GM23338 (cell line): ENCODE measurements around the gene MRPL23. TPM values are rescaled to one million over a fixed set of nuclear protein-coding genes. Genes with fewer than 3 reads are reported as not detected.

Experiments used
- ATAC-seq: fragments of 200-7000 bp; cut with Tn5 transposase; 3 replicates; pipeline ENCODE4 v1.9.1; 2020
- DNase-seq: peaks from one replicate; pipeline ENCODE4 v3.0.0-alpha.2; 2015; ENCODE audit warnings: low spot score
- H2AFZ ChIP-seq: fragments of 200-600 bp; sonication (generic); 2 replicates; pipeline ENCODE4 v1.8.0; 2016; ENCODE audit warnings: antibody characterized with exemption, mild to moderate bottlenecking, moderate library complexity
- H3F3A ChIP-seq: fragments of 200-600 bp; sonication (generic); replicated peaks from 2 replicates; pipeline ENCODE4 v1.8.0; 2017; ENCODE audit warnings: antibody characterized with exemption, mixed run types, low read depth
- H3K27ac ChIP-seq: fragments of 200-600 bp; sonication (generic); 2 replicates; pipeline ENCODE4 v1.6.1; 2016; ENCODE audit warnings: low read depth
- H3K27me3 ChIP-seq: fragments of 200-600 bp; sonication (generic); 2 replicates; pipeline ENCODE4 v1.8.0; 2016; ENCODE audit warnings: mild to moderate bottlenecking, mixed run types, moderate library complexity; ENCODE audit not compliant: insufficient read depth
- H3K36me3 ChIP-seq: fragments of 200-600 bp; sonication (generic); 2 replicates; pipeline ENCODE4 v1.8.0; 2016; ENCODE audit warnings: mild to moderate bottlenecking; ENCODE audit not compliant: insufficient read depth
- H3K4me1 ChIP-seq: fragments of 200-600 bp; sonication (generic); 2 replicates; pipeline ENCODE4 v1.8.0; 2016; ENCODE audit warnings: mild to moderate bottlenecking, moderate library complexity; ENCODE audit not compliant: insufficient read depth
- H3K4me2 ChIP-seq: fragments of 200-600 bp; sonication (generic); 2 replicates; pipeline ENCODE4 v1.7.1; 2017; ENCODE audit warnings: mixed run types
- H3K4me3 ChIP-seq: fragments of 200-600 bp; sonication (generic); 2 replicates; pipeline ENCODE4 v1.6.1; 2016; ENCODE audit warnings: mixed run types
- H3K79me2 ChIP-seq: fragments of 200-600 bp; sonication (generic); replicated peaks from 2 replicates; pipeline ENCODE4 v1.8.0; 2017; ENCODE audit warnings: mild to moderate bottlenecking; ENCODE audit not compliant: insufficient read depth
- H3K9me2 ChIP-seq: fragments of 200-600 bp; sonication (generic); 2 replicates; pipeline ENCODE4 v1.8.0; 2017; ENCODE audit not compliant: insufficient read depth
- H4K20me1 ChIP-seq: fragments of 200-600 bp; sonication (generic); replicated peaks from 2 replicates; pipeline ENCODE4 v1.8.0; 2017; ENCODE audit warnings: mild to moderate bottlenecking; ENCODE audit not compliant: insufficient read depth
- H3K27ac Mint-ChIP-seq: 2 replicates; pipeline ENCODE4 v1.8.0; 2020; ENCODE audit warnings: inconsistent platforms, mild to moderate bottlenecking, moderate library complexity, mixed read lengths
- H3K27me3 Mint-ChIP-seq: 3 replicates; pipeline ENCODE4 v1.8.0; 2022; ENCODE audit warnings: low read depth, mild to moderate bottlenecking, moderate library complexity, mixed read lengths, inconsistent platforms; ENCODE audit not compliant: insufficient read depth, poor library complexity
- H3K36me3 Mint-ChIP-seq: 3 replicates; pipeline ENCODE4 v1.8.0; 2021; ENCODE audit warnings: low read depth, mild to moderate bottlenecking, inconsistent platforms, moderate library complexity, mixed read lengths
- H3K4me1 Mint-ChIP-seq: 3 replicates; pipeline ENCODE4 v1.8.0; 2020; ENCODE audit warnings: mild to moderate bottlenecking, inconsistent platforms, mixed read lengths
- H3K4me3 Mint-ChIP-seq: 3 replicates; pipeline ENCODE4 v1.8.0; 2021; ENCODE audit warnings: moderate library complexity, mild to moderate bottlenecking, inconsistent platforms, mixed read lengths
- H3K9me3 Mint-ChIP-seq: 3 replicates; pipeline ENCODE4 v1.8.0; 2020; ENCODE audit warnings: moderate library complexity, mild to moderate bottlenecking, inconsistent platforms, mixed read lengths
- CREB1 ChIP-seq: fragments of 250-450 bp; sonication (Bioruptor Pico); IDR thresholded peaks from 2 replicates; pipeline ENCODE4 v1.5.0; 2020; ENCODE audit warnings: low read depth, mild to moderate bottlenecking, moderate library complexity
- ETS1 ChIP-seq: IDR thresholded peaks from 2 replicates; pipeline ENCODE4 v1.6.1; 2016; ENCODE audit warnings: antibody characterized with exemption
- EZH2 ChIP-seq: fragments of 200-600 bp; sonication (generic); IDR thresholded peaks from one replicate; pipeline ENCODE4 v1.8.0; 2017; ENCODE audit warnings: antibody characterized with exemption, mild to moderate bottlenecking, low read depth; ENCODE audit not compliant: unreplicated experiment
- EZH2phosphoT487 ChIP-seq: fragments of 200-600 bp; sonication (generic); IDR thresholded peaks from one replicate; pipeline ENCODE4 v1.8.1; 2018; ENCODE audit warnings: antibody characterized with exemption; ENCODE audit not compliant: unreplicated experiment
- JUNB ChIP-seq: IDR thresholded peaks from one replicate; pipeline ENCODE4 v1.6.1; 2016; ENCODE audit warnings: antibody characterized with exemption; ENCODE audit not compliant: unreplicated experiment
- NANOG ChIP-seq: IDR thresholded peaks from 2 replicates; pipeline ENCODE4 v1.6.1; 2016; ENCODE audit warnings: antibody characterized with exemption, borderline replicate concordance
- POLR2AphosphoS5 ChIP-seq: IDR thresholded peaks from 2 replicates; pipeline ENCODE4 v1.6.1; 2016; ENCODE audit warnings: antibody characterized with exemption, low read depth
- STAT1 ChIP-seq: IDR thresholded peaks from one replicate; pipeline ENCODE4 v1.6.1; 2016; ENCODE audit warnings: antibody characterized with exemption; ENCODE audit not compliant: unreplicated experiment
- ZNF114 ChIP-seq: fragments of 250-450 bp; sonication (Bioruptor Pico); IDR thresholded peaks from 2 replicates; pipeline ENCODE4 v1.5.0; 2020; ENCODE audit warnings: mild to moderate bottlenecking, moderate library complexity
- ZNF331 ChIP-seq: fragments of 250-450 bp; sonication (Bioruptor Pico); IDR thresholded peaks from 2 replicates; pipeline ENCODE4 v1.5.0; 2020; ENCODE audit warnings: low read depth, mild to moderate bottlenecking, moderate library complexity
- polyA plus RNA-seq: library from polyadenylated mRNA; unstranded; fragments of >200 nt; fragmentation: Nextera tagmentation; extraction: Ambion mirVana; gene quantifications from 2 replicates; pipeline ENCODE4 v1.2.1, GENCODE V29; 2016
- total RNA-seq: library from RNA; depleted of rRNA; stranded (reverse); fragments of >200 nt; shearing (Covaris generic); gene quantifications from 2 replicates; pipeline ENCODE4 v1.2.3, GENCODE V29; 2014
- TF ChIP-seq, protein P1 (sequence below), 2 experiments: fragments of 200-600 bp in 1 of 2; sonication (generic) in 1 of 2; conservative IDR thresholded peaks; 2 replicates each; pipeline versions ENCODE4 v1.5.1 to v1.6.1; 2016 to 2017; ENCODE audit warnings: antibody characterized with exemption in 2 of 2, low read depth in 2 of 2, mild to moderate bottlenecking in 2 of 2, moderate library complexity in 1 of 2
- TF ChIP-seq, protein P2 (sequence below): fragments of 250-450 bp; sonication (Bioruptor Pico); IDR thresholded peaks from 2 replicates; pipeline ENCODE4 v1.5.0; 2020; ENCODE audit warnings: mild to moderate bottlenecking, moderate library complexity
- TF ChIP-seq, protein P3 (sequence below): IDR thresholded peaks from one replicate; pipeline ENCODE4 v1.6.1; 2018; ENCODE audit warnings: antibody characterized with exemption; ENCODE audit not compliant: unreplicated experiment

MRPL23 gene
- total and polyA plus RNA-seq, 2 experiments from 2014 or later = 84.7 to 91.5 TPM

DNA sequence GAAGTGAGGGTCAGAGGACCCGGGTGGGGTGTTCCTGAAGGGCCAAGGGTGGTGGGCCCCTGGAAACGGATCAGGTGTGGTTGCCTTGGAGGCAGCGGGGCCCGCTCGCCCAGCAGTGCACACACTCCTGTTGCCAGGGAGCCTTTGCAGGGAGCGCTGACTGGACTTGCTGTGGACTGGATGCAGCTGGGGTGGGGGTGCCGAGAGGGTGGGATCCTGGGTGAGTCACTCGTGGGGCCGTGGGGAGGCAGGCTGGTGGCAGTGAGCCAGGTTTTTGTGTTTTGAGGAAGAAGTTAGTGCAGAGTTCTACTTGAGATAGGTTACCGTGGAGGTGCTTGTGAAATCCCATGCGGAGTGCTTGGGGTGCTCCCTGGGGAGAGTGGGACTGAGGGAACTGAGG lies 1.3 kb downstream of the MRPL23 start:
- TF ChIP-seq, protein P1, sequence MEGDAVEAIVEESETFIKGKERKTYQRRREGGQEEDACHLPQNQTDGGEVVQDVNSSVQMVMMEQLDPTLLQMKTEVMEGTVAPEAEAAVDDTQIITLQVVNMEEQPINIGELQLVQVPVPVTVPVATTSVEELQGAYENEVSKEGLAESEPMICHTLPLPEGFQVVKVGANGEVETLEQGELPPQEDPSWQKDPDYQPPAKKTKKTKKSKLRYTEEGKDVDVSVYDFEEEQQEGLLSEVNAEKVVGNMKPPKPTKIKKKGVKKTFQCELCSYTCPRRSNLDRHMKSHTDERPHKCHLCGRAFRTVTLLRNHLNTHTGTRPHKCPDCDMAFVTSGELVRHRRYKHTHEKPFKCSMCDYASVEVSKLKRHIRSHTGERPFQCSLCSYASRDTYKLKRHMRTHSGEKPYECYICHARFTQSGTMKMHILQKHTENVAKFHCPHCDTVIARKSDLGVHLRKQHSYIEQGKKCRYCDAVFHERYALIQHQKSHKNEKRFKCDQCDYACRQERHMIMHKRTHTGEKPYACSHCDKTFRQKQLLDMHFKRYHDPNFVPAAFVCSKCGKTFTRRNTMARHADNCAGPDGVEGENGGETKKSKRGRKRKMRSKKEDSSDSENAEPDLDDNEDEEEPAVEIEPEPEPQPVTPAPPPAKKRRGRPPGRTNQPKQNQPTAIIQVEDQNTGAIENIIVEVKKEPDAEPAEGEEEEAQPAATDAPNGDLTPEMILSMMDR (conservative IDR thresholded peaks at IDR 0.05; ENCODE audit: low read depth in 2 of 2) = no peak
- TF ChIP-seq POLR2AphosphoS5 = no peak
- no peak for TF ChIP-seq JUNB
- TF ChIP-seq ETS1 = no peak
- no peak for TF ChIP-seq NANOG
- no peak for TF ChIP-seq EZH2
- TF ChIP-seq, protein P2, sequence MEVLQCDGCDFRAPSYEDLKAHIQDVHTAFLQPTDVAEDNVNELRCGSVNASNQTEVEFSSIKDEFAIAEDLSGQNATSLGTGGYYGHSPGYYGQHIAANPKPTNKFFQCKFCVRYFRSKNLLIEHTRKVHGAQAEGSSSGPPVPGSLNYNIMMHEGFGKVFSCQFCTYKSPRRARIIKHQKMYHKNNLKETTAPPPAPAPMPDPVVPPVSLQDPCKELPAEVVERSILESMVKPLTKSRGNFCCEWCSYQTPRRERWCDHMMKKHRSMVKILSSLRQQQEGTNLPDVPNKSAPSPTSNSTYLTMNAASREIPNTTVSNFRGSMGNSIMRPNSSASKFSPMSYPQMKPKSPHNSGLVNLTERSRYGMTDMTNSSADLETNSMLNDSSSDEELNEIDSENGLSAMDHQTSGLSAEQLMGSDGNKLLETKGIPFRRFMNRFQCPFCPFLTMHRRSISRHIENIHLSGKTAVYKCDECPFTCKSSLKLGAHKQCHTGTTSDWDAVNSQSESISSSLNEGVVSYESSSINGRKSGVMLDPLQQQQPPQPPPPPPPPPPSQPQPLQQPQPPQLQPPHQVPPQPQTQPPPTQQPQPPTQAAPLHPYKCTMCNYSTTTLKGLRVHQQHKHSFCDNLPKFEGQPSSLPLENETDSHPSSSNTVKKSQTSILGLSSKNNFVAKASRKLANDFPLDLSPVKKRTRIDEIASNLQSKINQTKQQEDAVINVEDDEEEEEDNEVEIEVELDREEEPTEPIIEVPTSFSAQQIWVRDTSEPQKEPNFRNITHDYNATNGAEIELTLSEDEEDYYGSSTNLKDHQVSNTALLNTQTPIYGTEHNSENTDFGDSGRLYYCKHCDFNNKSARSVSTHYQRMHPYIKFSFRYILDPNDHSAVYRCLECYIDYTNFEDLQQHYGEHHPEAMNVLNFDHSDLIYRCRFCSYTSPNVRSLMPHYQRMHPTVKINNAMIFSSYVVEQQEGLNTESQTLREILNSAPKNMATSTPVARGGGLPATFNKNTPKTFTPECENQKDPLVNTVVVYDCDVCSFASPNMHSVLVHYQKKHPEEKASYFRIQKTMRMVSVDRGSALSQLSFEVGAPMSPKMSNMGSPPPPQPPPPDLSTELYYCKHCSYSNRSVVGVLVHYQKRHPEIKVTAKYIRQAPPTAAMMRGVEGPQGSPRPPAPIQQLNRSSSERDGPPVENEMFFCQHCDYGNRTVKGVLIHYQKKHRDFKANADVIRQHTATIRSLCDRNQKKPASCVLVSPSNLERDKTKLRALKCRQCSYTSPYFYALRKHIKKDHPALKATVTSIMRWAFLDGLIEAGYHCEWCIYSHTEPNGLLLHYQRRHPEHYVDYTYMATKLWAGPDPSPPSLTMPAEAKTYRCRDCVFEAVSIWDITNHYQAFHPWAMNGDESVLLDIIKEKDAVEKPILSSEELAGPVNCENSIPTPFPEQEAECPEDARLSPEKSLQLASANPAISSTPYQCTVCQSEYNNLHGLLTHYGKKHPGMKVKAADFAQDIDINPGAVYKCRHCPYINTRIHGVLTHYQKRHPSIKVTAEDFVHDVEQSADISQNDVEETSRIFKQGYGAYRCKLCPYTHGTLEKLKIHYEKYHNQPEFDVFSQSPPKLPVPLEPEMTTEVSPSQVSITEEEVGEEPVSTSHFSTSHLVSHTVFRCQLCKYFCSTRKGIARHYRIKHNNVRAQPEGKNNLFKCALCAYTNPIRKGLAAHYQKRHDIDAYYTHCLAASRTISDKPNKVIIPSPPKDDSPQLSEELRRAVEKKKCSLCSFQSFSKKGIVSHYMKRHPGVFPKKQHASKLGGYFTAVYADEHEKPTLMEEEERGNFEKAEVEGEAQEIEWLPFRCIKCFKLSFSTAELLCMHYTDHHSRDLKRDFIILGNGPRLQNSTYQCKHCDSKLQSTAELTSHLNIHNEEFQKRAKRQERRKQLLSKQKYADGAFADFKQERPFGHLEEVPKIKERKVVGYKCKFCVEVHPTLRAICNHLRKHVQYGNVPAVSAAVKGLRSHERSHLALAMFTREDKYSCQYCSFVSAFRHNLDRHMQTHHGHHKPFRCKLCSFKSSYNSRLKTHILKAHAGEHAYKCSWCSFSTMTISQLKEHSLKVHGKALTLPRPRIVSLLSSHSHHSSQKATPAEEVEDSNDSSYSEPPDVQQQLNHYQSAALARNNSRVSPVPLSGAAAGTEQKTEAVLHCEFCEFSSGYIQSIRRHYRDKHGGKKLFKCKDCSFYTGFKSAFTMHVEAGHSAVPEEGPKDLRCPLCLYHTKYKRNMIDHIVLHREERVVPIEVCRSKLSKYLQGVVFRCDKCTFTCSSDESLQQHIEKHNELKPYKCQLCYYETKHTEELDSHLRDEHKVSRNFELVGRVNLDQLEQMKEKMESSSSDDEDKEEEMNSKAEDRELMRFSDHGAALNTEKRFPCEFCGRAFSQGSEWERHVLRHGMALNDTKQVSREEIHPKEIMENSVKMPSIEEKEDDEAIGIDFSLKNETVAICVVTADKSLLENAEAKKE (CRISPR knock-in tag) = no peak
- no peak for TF ChIP-seq EZH2phosphoT487
- no peak for TF ChIP-seq CREB1
- TF ChIP-seq ZNF114 = no peak
- no peak for TF ChIP-seq STAT1
- TF ChIP-seq ZNF331 = no peak
- TF ChIP-seq, protein P3, sequence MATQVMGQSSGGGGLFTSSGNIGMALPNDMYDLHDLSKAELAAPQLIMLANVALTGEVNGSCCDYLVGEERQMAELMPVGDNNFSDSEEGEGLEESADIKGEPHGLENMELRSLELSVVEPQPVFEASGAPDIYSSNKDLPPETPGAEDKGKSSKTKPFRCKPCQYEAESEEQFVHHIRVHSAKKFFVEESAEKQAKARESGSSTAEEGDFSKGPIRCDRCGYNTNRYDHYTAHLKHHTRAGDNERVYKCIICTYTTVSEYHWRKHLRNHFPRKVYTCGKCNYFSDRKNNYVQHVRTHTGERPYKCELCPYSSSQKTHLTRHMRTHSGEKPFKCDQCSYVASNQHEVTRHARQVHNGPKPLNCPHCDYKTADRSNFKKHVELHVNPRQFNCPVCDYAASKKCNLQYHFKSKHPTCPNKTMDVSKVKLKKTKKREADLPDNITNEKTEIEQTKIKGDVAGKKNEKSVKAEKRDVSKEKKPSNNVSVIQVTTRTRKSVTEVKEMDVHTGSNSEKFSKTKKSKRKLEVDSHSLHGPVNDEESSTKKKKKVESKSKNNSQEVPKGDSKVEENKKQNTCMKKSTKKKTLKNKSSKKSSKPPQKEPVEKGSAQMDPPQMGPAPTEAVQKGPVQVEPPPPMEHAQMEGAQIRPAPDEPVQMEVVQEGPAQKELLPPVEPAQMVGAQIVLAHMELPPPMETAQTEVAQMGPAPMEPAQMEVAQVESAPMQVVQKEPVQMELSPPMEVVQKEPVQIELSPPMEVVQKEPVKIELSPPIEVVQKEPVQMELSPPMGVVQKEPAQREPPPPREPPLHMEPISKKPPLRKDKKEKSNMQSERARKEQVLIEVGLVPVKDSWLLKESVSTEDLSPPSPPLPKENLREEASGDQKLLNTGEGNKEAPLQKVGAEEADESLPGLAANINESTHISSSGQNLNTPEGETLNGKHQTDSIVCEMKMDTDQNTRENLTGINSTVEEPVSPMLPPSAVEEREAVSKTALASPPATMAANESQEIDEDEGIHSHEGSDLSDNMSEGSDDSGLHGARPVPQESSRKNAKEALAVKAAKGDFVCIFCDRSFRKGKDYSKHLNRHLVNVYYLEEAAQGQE = no peak
- H3F3A ChIP-seq = no peaks in the 10 kb centered on the region
- Mint-ChIP-seq H3K4me3 (no peak overlapping the region), H3K9me3 (no peaks in the 10 kb centered on the region), H3K4me1 (peaks cover 3% of the 10 kb centered on the region; the same call in 2 of the 3 replicates), H3K36me3 (no peaks in the 10 kb centered on the region), H3K27me3 (peaks cover 2% of the 10 kb centered on the region), H3K27ac (no peak overlapping the region)
- H3K79me2 ChIP-seq = no peaks in the 10 kb centered on the region
- no peak for DNase-seq
- H2AFZ ChIP-seq = no peak overlapping the region
- ATAC-seq = no peak
- no peaks in the 10 kb centered on the region for H3K27me3 ChIP-seq
- H3K4me1 ChIP-seq = no peaks in the 10 kb centered on the region
- H3K4me2 ChIP-seq = no peak overlapping the region
- H3K36me3 ChIP-seq = no peaks in the 10 kb centered on the region
- no peak overlapping the region for H3K27ac ChIP-seq
- no peaks in the 10 kb centered on the region for H4K20me1 ChIP-seq
- H3K4me3 ChIP-seq = no peak overlapping the region
- no peaks in the 10 kb centered on the region for H3K9me2 ChIP-seq
